NCI-H2171 treated with DMSO at 0.1 percent for 48 hours (cell line): ENCODE data around the gene ZNF688.

Experiments used
- DNase-seq: peaks from one replicate; lab custom pipeline; 2025; lab: John Stamatoyannopoulos, UW

ZNF688 gene

DNA sequence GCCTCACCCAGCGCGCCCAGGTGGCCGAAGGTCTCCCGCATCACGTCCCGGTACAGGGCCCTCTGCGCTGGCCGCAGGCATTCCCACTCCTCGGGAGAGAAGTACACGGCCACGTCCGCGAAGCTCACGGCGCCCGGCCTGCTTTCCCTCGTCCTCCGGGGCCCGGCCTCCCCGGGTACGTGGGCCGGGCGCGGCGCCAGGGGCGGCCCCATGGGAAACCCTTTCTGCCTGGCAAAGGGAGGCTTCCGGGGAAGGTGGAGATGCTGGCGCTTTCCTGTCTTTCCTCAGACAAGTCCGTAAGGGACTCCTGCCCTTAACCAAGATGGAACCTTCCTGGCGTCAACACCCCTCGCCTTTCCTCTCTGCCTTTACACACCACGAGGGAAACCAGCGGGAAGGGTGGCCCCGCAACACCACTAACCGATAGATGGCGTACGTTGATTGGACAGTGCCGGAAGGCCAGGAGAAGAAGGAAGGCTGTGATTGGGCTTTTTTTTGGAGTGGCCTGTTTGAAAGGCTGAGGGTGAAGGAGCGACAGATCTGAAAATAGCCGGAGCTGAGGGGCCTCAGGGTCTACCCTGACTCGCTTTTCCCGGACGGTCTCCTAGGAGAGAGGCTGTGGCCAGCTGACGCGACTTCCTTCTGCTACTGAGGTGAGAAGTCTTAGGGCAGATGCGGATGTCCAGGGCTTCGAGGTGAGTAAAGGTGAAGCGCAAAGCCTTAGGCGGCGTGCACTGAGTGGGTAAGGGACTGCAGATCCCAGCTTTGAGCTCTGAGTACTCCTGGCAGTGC is 14.1 kb upstream of the ZNF688 start, which contains the start of gene ZNF785:
Gene ZNF785 (minus strand): TSS at position 298 of the 792 bp plus-strand sequence. CDS start 86 bp downstream, at position 212.
- DNase-seq, result peak; percentile 99

DNA sequence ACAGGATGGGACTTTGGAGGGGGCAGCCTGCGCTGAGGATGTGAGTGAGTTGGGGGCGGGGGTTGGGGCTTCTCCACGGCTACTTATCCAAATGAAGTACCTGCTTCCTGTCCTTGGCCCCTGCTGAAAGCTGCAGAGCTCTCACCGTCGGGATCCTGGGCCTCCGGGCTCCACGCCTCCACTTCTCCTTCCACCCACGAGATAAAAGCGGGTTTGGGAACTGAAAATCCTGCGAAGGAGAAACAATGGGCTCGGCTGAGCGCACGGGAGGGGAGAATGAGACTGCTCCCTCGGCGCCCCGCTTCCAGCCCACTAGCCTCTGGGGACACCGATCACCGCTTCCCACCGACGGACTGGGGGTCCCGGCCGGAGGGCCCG is 13.5 kb upstream of the ZNF688 start:
- DNase-seq, result no peak

DNA sequence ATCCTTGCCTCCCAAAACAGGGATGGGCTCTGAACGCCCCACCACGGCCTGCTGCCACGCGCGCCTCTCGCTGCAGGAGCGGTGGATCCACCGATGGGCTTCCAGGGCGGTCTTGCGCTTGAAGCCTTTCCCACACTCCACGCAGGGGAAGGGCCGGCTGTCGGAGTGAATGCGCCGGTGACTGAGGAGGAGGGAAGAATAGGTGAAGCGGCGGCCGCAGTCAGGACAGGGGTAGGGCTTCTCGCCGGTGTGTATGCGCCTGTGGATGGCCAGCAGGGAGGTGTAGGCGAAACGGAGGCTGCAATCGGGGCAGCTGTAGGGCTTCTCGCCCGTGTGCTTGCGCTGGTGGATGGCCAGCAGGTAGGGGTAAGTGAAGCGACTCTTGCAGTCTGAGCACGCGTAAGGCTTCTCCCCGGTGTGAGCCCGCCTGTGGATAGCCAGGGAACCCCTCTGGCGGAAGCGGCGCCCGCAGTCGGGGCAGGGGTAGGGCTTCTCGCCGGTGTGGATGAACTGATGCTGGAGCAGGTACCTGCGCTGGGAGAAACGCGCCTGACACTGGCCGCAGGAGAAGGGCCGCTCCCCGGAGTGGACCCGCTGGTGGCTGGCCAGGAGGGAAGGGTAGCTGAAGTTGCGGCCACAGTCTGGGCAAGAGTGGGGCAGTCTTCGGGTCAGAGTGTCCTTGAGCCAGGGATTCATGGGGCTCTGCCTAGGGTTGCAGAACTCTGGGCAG is 11.3 kb upstream of the ZNF688 start:
- no peak for DNase-seq

DNA sequence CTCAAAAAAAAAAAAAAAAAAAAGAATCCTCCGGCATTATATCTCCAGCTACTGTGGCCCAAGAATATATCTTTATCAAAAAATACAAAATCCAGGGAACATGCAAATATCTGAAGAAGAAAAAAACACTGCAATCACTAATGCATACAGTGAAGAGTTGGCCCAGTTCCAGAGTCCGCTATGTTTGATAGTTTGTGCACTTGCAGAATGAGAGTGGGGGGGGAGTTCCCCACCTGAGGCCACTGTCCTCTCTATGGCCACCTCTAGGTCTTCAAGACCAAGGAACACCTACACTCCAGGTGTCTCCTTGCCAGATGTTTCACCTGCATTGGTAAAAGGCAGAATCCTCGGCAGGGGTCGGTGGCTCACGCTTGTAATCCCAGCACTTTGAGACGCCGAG is 9.9 kb upstream of the ZNF688 start:
- DNase-seq, result no peak

DNA sequence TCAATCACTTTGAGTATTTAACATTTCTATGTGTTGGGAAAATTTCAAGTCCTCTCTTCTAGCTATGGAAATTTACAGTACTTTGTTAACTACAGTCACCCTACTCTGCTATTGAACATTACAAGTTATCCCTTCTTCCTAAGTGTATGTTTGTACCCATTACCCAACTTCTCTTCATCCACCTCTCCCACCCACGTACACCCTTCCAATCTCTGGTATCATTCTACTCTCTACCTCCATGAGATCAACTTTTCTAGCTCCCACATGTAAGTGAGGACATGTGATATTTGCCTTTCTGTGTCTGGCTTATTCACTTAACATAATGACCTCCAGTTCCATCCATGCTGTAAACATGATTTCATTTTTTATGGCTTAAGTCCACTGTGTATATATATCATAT is 3.2 kb upstream of the ZNF688 start:
- DNase-seq, result no peak

DNA sequence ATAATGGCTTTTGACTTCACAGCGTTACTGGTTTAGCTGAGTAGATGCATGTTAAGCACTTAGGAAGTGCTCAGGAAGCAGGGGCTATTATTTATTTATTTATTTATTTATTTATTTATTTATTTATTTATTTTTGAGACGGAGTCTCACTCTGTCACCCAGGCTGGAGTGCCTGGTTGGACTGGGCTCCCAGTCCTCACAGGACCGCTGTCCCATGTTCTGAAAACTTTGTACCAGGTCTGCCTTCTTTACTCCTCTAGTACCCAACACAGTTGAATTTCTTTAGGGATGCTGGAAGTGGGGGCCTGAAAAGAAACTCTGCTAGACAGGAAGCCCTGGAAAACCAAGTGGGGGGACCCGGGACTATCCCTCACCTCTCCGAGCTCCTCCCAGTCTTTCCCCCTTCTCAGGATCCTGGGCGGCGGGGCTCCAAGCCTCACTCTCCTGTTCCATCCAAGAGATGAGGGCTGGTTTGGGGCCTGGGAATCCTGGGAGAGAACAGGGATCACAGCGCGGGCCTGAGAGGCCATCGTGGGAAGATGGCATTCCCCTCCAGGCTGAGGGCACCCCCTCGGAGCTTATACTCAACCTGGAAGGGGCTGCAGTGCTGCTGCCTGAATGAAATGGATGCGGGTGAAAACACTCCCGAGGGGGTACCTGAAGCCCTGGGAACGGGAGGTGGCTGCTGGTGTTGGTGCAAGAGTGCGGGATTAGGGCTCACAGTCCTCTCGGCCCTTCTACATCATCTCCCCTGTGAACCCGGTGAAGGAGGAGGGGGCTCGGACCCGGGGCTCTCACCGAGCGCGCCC is 674 bp downstream of the ZNF688 start:
- DNase-seq, result peak; percentile 58

DNA sequence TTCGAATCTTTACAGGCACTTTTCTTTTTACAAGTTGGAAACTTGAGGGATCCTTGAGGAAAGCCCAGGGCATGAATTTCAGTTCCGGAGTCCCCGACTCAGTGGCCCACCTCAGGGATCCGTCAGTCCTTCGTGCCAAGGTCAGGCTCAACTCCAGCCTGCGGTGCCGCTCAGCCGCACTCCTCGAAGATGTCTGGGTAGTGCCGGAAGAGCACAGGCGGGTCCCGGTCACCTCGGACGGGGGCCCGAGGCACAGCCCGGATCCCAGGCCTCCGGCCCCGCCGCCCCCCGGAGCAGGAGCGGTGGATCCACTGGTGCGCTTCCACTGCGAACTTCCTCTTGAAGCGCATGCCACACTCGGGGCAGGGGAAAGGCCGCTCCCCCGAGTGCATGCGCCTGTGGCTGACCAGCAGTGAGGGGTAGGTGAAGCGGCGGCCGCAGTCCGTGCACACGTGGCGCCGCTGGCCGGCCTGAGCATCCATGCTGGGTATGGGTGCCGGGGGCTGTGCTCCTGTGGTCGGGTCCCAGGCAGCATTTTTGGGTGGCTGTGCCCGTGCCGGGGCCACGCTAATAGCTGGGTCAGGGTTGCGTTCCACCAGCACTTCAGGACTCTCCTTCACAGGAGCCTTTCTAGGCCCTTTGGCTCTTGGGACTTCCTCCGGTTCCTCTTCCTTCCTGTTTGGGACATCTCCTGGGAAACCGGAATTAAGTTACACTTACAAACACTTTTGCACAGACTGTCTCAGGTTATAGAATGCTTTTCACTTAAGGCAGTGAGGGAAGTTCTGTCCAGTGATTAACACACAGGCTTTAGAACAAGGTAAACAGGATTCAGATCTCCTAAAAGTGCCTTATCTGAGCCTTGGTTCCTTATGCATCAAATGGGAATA is 1.5 kb downstream of the ZNF688 start:
- no peak for DNase-seq

DNA sequence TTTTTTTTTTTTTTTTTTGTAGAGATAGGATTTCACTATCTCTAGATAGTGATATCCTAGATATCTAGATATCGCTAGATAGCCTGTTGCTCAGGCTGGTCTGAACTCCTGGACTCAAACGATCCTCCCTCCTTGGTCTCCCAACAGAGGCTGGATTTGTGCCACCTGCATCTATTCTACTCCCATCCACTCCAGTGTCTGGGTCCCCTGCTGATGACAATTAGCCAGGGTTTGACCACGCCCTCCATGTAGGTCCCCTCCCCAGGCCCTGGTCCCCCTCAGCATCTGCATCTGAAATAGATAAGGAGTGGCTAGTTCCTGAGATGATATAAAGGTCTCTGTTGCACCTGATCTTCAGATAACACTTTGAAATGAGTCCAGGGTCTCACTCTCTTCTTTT is 2.2 kb downstream of the ZNF688 start:
- no peak for DNase-seq

DNA sequence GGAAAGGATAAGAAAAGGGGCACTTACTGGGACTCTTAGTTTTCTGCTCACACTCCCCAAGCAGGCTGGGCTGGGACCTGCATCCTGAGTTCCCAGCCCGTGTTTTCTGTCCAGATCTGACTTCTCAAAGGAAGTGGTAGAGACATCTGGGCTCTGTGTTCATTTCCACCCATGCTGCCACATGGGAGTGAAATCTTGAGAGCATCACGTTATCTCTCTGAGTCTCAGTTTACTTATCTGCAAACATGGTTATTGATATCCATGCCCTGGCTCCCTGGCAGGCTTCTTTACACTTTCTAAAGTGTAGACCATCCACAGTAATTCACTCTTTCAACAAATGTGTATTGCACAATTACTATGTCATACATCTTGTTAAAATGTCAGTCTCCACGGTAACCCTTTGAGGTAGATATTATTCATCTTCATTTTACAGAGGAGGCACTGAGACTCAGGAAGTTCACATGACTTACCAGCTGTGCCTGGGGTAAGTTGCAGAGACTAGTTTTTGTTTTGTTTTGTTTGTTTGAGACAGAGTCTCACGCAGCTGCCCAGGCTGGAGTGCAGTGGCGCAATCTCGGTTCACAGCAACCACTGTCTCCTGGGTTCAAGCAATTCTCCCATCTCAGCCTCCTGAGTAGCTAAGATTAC is 3.4 kb downstream of the ZNF688 start:
- peak; percentile 61 for DNase-seq

DNA sequence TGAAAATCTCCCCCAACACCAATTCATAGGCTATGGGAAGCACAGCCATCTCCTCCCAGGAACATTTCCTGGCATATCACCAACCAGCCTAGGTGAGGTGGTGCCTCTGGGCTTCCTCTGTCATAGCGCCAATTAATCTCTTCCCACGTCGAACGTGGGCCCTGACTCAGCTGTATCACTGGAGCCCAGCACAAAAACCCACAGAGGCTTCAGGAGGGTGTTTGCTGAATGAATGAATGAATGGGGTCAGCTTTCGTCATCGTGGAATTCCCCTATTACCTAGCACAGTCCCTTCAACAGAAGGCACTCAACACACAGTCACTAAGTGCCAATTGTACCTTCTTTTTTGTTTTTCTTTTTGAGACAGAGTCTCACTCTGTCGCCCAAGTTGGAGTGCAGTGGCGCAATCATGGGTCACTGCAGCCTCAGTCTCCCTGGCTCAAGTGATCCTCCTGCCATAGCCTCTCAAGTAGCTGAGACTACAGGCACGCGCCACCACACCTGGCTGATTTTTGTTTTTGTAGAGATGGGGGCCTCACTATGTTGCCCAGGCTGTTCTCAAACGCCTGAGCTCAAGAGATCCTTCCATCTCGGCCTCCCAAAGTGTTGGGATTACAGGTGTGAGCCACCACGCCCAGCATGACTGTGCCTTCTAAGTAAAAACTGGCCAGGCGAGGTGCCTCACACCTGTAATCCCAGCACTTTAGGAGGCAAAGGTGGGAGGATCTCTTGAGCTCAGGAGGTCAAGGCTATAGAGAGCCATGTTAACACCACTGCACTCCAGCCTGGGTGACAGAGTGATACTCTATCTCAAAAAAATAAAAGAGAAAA is 4.1 kb downstream of the ZNF688 start:
- no peak for DNase-seq

DNA sequence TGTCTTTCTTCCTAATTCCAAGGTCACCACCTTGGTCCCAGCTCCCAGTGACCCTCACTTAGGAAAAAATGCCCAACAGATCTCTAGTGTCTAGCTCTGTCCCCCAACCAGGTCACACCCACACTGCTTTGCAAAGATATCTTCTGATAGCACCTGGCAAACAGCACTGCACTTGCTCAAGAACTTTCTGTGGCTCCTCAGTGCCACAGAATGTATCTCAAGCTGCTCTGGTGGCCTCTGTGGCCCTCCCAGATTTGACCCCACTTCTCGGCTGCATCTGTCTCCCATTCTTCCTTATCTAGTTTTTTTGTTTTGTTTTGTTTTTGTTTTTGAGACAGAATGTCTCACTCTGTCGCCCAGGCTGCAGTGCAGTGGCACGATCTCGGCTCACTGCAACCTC is 5.0 kb downstream of the ZNF688 start:
- DNase-seq, result no peak

DNA sequence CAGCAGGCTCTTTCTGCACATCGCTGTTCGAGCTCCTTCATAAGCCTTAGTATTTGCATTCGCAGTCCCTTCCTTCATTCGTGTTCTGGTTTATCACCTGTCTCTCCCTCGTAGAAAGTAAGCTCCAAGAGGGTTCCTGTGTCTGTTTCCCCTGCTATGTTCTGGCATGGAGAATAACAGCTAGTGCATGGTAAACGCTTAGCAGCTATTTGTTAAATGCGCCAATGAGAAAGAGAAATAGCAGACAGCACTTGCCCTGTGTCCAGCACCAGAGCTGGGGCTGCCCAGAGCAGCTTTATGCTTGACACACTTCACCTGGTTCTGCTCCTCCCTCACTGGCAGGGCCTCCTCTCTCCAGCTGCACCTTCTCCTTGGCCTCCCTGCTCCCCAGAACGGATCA is 5.5 kb downstream of the ZNF688 start:
- DNase-seq, result no peak

DNA sequence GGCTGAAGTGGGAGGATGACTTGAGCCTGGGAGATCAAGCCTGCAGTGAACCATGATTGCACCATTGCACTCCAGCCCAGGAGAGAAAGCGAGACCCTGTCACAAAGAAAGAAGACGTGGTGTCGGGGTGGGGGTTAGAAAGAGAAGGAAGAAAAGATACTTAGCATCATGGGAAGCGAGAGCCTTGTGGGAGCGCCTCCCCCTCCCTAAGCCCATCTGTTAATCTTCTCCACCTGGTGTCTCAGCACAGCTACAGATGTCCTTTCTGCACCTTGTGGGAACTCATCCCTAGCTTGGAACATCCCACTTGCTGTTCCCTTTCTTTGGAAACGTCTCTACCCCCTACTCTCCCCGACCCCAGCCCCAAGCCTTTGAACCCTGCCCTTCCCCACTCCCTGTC is 6.0 kb downstream of the ZNF688 start:
- peak; percentile 77 for DNase-seq

DNA sequence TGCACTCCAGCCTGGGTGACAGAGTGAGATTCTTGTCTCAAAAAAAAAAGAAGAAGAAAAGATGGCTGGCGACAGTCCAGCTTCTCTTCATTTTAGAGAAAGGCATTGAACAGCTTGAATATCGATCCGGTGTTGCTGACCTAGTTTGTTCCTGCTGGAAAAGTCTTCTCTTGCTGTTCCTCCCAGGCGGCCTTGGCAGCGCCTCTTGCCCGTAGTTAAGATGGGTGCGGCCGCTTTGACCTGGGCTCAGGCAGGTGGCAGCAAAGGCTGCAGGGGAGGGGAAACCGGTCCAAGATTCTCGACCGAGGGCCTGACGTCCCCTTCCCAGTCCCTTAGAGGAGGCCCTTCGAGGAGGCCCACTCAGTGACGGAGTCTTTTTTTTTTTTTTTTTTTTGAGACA is 9.5 kb downstream of the ZNF688 start:
- no peak for DNase-seq

DNA sequence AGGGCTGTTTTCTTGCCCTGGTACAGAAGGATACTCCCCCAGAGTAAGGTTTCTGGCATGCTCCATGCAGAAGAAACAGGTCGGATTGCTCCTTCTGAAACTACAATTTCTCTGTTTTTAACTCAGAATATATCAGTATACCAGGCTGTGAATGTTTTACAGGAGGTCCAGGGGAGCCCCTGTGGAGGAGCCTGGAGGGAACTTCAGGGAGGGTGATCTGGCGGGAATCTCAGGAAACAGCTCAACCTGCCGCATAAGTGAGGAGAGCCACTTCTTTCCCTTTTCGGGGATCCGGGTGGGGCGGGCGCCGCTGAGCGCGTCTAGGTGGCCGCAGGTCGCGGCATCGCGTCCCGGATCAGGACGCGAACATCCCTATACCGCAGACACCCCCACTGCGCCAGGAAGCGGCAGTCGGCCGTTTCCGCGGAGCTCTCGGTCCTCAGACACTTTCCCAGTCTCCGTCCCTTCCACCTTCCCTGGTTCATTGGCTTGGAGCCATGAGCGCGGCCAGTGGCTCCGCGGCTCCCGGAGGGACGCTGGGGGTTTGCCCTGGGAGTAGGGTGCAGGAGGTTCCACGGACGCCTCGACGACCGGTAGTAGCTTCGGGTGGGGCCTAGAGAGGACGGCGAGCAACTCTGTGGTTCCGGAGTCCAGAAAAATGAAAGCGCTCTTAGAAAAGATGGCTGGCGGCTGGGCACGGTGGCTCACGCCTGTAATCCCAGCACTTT is 10.3 kb downstream of the ZNF688 start:
- no peak for DNase-seq

DNA sequence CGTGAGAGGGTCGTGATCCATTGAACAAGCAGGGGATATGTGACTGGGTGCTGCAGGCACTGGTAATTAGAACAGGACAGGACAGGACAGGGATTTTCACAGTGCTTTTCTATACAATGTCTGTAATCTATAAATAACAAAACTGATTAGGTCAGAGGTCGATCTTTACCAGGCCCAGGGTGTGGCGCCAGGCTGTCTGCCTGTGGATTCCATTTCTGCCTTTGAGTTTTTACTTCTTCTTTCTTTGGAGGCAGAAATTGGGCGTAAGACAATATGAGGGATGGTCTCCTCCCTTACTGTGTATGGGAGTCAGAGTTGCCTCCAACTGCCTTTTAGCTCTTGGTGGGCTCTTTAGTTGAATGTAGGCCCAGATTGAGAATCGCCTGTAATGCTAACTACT is 11.8 kb downstream of the ZNF688 start:
- no peak for DNase-seq

DNA sequence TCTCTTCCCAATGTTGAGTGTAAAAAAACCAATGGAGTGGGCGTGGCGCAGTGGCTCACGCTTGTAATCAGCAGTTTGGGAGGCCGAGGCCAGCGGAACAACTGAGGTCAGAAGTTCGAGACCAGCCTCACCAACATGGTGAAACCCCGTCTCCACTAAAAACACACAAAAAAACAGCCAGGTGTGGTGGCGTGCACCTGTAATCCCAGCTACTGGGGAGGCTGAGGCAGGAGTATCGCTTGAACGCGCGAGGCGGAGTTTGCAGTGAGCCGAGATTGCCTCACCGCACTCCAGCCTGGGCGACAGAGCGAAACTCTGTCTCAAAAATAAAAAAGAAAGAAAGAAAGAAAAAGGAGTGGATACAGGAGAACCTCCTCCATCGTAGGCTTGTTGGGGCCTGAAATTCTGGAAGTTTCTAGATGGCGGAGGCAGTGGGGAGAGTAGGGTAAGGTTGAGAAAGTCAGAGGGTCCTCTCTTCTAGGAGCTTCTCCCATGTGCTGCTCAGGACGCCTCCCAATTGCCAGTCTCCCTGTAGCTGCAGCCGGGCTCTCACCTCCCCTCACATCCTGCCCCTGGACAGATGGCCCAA is 12.6 kb downstream of the ZNF688 start:
- no peak for DNase-seq

DNA sequence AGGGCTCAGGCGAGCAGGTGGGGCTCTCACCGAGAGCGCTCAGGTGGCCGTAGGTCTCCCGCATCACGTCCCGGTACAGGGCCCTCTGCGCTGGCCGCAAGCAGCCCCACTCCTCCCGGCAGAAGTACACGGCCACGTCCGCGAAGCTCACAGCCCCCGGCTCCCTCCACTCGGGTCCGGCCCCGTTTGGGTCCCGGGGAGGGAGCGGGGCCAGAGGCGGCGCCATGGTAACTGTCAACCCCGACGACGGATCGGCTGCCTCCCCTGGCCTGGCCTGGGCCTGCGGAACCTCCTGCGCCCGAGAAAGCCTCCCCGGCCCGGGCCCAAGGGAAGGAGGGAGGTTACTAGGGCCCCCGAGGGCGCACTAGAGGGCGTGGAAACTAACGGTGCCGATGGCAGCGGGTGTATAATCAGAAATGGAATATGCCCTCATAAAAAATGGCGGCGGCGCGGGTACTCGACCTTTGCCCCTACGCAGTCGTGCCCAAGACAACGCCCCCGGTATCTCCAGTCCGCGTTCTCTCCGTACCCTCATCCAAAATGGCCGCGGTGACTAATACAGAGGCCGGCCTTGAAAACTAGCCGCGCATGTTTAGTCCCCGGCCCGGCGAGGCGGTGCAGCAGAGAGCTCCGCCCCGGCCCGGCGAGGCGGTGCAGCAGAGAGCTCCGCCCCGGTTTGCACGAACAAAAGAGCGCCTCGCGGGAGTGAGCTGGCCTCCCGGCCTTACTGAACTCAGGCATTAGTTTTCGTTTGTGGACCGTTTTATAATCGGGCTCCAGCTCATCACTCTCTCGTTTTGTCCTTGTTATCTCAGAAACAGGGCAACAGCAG is 13.3 kb downstream of the ZNF688 start, which contains the start of gene ZNF764:
Gene ZNF764 (minus strand): TSS at position 418 of the 832 bp plus-strand sequence. CDS start 192 bp downstream, at position 226.
- DNase-seq, result peak; percentile 98
